SK-N-SH (cell line): ENCODE results near the gene CLRN3. TPM values are rescaled to one million over a fixed set of nuclear protein-coding genes. Genes with fewer than 3 reads are reported as not detected.

Source experiments
- CTCF ChIA-PET: fragments of 300-600, 350-600 bp; formaldehyde crosslinking; extraction: SDS; loops from one replicate; lab custom pipeline; 2021; lab: Yijun Ruan, JAX
- POLR2A ChIA-PET: fragments of 350-600 bp; sonication (Branson Sonifier 250); formaldehyde crosslinking; extraction: SDS; loops from one replicate; lab custom pipeline; 2020; ENCODE audit warnings: antibody characterized with exemption, inconsistent platforms; lab: Yijun Ruan, JAX
- DNase-seq: peaks from one replicate; pipeline ENCODE4 v3.0.0; 2012
- H2AFZ ChIP-seq: fragments of 200-600 bp; sonication (generic); 2 replicates; pipeline ENCODE4 v1.8.1; 2016; ENCODE audit warnings: antibody characterized with exemption, mild to moderate bottlenecking, low read depth
- H3F3A ChIP-seq: fragments of 200-600 bp; sonication (generic); replicated peaks from 2 replicates; pipeline ENCODE3; 2016; ENCODE audit warnings: antibody characterized with exemption, mild to moderate bottlenecking; ENCODE audit not compliant: insufficient read depth
- H3K27ac ChIP-seq, 2 experiments: fragments of 200-500 bp in 1 of 2; fragments of 200-600 bp in 1 of 2; sonication (Bioruptor generic) in 1 of 2; sonication (generic), shearing (Covaris generic) in 1 of 2; 2 replicates each; pipeline versions ENCODE4 v1.5.1 to v1.6.1; 2014 to 2016; ENCODE audit warnings: low read depth in 2 of 2, inconsistent platforms in 1 of 2, low read length in 1 of 2, mild to moderate bottlenecking in 1 of 2, mixed read lengths in 1 of 2
- H3K27me3 ChIP-seq: fragments of 200-600 bp; sonication (generic), shearing (Covaris generic); 2 replicates; pipeline ENCODE4 v1.6.1; 2016; ENCODE audit warnings: mixed run types; ENCODE audit not compliant: insufficient read depth
- H3K36me3 ChIP-seq, 2 experiments: fragments of 200-500 bp in 1 of 2; fragments of 200-600 bp in 1 of 2; sonication (Bioruptor generic) in 1 of 2; sonication (generic) in 1 of 2; replicated peaks in 1 of 2; 2 replicates each; pipeline versions ENCODE3 to v1.5.1; 2014 to 2016; ENCODE audit warnings: low read length in 1 of 2, mild to moderate bottlenecking in 1 of 2; ENCODE audit not compliant: insufficient read depth in 2 of 2, control insufficient read depth in 1 of 2
- H3K4me1 ChIP-seq, 2 experiments: fragments of 200-500 bp in 1 of 2; fragments of 200-600 bp in 1 of 2; sonication (Bioruptor generic) in 1 of 2; sonication (generic), shearing (Covaris generic) in 1 of 2; 2 replicates each; pipeline versions ENCODE4 v1.5.1 to v1.6.1; 2014 to 2016; ENCODE audit warnings: low read depth in 1 of 2, low read length in 1 of 2, mixed run types in 1 of 2; ENCODE audit not compliant: insufficient read depth in 2 of 2, control insufficient read depth in 1 of 2
- H3K4me2 ChIP-seq: fragments of 200-600 bp; sonication (generic), shearing (Covaris generic); 2 replicates; pipeline ENCODE4 v1.6.1; 2017; ENCODE audit warnings: mixed run types
- H3K4me3 ChIP-seq, 2 experiments: fragments of 200-500 bp in 1 of 2; fragments of 200-600 bp in 1 of 2; sonication (Bioruptor generic) in 1 of 2; sonication (generic), shearing (Covaris generic) in 1 of 2; 2 replicates each; pipeline versions ENCODE4 v1.5.1 to v1.8.1; 2014 to 2016; ENCODE audit warnings: low read depth in 2 of 2, inconsistent platforms in 1 of 2, low read length in 1 of 2, mild to moderate bottlenecking in 1 of 2, mixed read lengths in 1 of 2, moderate library complexity in 1 of 2
- H3K79me2 ChIP-seq: fragments of 200-600 bp; sonication (generic); 2 replicates; pipeline ENCODE4 v1.8.1; 2017; ENCODE audit warnings: mild to moderate bottlenecking; ENCODE audit not compliant: insufficient read depth
- H3K9ac ChIP-seq: fragments of 200-600 bp; sonication (generic); 2 replicates; pipeline ENCODE4 v1.6.1; 2017; ENCODE audit warnings: mixed run types
- H3K9me2 ChIP-seq: fragments of 200-600 bp; sonication (generic); 2 replicates; pipeline ENCODE4 v1.6.1; 2017; ENCODE audit warnings: mixed run types
- H3K9me3 ChIP-seq: fragments of 200-600 bp; sonication (generic); 2 replicates; pipeline ENCODE4 v1.6.1; 2017; ENCODE audit warnings: mixed run types, mild to moderate bottlenecking, moderate library complexity
- H4K20me1 ChIP-seq: fragments of 200-600 bp; sonication (generic); 2 replicates; pipeline ENCODE4 v1.6.1; 2017; ENCODE audit warnings: mild to moderate bottlenecking, mixed run types; ENCODE audit not compliant: insufficient read depth
- FOSL2 ChIP-seq: IDR thresholded peaks from 2 replicates; pipeline ENCODE4 v1.4.0; 2012; ENCODE audit warnings: low read depth, mild to moderate bottlenecking, moderate library complexity, borderline replicate concordance
- GABPA ChIP-seq: IDR thresholded peaks from 2 replicates; pipeline ENCODE4 v1.4.0; 2012; ENCODE audit warnings: low read depth, mild to moderate bottlenecking
- GATA2 ChIP-seq: sonication (generic); formaldehyde crosslinking; IDR thresholded peaks from 2 replicates; pipeline ENCODE4 v1.5.0; 2020; ENCODE audit warnings: mild to moderate bottlenecking, missing genetic modification reagents
- NRF1 ChIP-seq: IDR thresholded peaks from 2 replicates; pipeline ENCODE4 v1.6.1; 2012; ENCODE audit warnings: low read depth, mild to moderate bottlenecking, low read length
- POLR2AphosphoS5 ChIP-seq: IDR thresholded peaks from 2 replicates; pipeline ENCODE4 v1.6.1; 2012; ENCODE audit warnings: low read depth, low read length
- RAD21 ChIP-seq: IDR thresholded peaks from 2 replicates; pipeline ENCODE4 v1.6.1; 2012; ENCODE audit warnings: mild to moderate bottlenecking, low read length
- RXRA ChIP-seq: IDR thresholded peaks from 2 replicates; pipeline ENCODE4 v1.4.0; 2012; ENCODE audit warnings: low read depth, mild to moderate bottlenecking, borderline replicate concordance
- SMC3 ChIP-seq: IDR thresholded peaks from 2 replicates; pipeline ENCODE4 v1.6.1; 2012; ENCODE audit warnings: low read depth, low read length, improper control_type of control experiment
- TEAD4 ChIP-seq: IDR thresholded peaks from 2 replicates; pipeline ENCODE4 v1.4.0; 2012; ENCODE audit warnings: mild to moderate bottlenecking, borderline replicate concordance; ENCODE audit not compliant: insufficient read depth
- WGBS: methylation state at CpG from one replicate; pipeline ENCODE4 v1.1.6; 2017; ENCODE audit warnings: low lambda C conversion rate; 5-methylcytosine and 5-hydroxymethylcytosine counted together
- polyA plus RNA-seq, 3 experiments: library from polyadenylated mRNA; depleted of rRNA; stranded (reverse); fragments of >200 nt; gene quantifications; 2 replicates each; pipeline ENCODE4 v1.2.3, GENCODE V29; 2012
- TF ChIP-seq, protein P1 (sequence below): IDR thresholded peaks from 2 replicates; pipeline ENCODE4 v1.6.1; 2012; ENCODE audit warnings: mild to moderate bottlenecking, low read depth, low read length, moderate library complexity
- TF ChIP-seq, protein P2 (sequence below): fragments of 150-350 bp; IDR thresholded peaks from 2 replicates; pipeline ENCODE4 v1.6.1; 2017; ENCODE audit warnings: antibody characterized with exemption, low read length, low read depth, borderline replicate concordance

The CLRN3 gene
- polyA plus RNA-seq, 1 of the 3 experiments (the other 2 are of a cell fraction), result 0.25 TPM

GRCh38 chr10:127855591-127855881, 37.2 kb downstream of the CLRN3 start:
- no peak overlapping the region for H3K27ac ChIP-seq
- POLR2A ChIA-PET, result no interaction called here

DNA sequence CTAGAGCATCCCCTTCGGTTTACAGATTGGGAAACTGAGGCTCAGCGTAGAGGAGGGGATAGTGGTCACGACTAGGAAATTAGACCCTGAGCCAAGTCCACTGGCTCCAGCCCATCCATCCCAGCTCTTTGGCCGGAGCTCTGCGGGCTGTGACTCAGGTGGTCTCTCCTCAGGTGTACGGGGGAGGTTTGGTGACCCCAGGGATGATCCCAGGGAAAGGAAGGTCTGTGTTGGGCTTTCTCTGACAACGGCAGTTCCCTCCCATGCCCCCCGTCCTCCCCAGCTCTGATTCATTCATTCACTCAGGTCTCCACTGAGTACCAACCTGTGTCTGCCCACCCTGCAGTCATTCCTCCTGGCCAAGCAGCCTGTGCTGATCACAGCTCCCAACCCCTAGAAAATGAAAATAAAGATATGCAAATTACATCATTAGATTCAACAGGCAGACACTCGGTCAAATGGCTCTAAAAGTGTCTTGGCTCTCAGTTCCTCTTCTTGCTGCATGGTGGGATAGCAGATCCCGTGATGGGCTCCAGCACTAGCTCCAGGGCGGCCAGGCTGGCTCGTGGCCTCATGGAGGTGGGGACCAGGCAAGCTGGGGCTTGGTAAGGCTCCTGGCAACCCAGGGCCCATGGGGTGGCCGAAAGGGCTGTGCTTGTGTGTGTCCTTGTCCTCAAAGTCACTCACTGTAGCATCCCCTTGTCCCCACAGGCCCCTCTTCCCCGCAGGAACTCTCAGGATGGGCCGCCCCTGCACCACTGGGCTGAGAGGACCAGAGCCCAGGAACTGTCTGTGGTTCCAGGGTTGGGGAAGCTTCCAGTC, 37.8 kb downstream of the CLRN3 start:
- no peak overlapping the region for H2AFZ ChIP-seq

More at GRCh38 chr10:127855591-127855881, 37.2 kb downstream of the CLRN3 start:
- DNase-seq, result no peak
- TF ChIP-seq GATA2 (CRISPR knock-in tag) (no peak), FOSL2 (no peak), POLR2AphosphoS5 (no peak), RXRA (no peak), SMC3 (no peak), TEAD4 (no peak)
- TF ChIP-seq, protein P1, sequence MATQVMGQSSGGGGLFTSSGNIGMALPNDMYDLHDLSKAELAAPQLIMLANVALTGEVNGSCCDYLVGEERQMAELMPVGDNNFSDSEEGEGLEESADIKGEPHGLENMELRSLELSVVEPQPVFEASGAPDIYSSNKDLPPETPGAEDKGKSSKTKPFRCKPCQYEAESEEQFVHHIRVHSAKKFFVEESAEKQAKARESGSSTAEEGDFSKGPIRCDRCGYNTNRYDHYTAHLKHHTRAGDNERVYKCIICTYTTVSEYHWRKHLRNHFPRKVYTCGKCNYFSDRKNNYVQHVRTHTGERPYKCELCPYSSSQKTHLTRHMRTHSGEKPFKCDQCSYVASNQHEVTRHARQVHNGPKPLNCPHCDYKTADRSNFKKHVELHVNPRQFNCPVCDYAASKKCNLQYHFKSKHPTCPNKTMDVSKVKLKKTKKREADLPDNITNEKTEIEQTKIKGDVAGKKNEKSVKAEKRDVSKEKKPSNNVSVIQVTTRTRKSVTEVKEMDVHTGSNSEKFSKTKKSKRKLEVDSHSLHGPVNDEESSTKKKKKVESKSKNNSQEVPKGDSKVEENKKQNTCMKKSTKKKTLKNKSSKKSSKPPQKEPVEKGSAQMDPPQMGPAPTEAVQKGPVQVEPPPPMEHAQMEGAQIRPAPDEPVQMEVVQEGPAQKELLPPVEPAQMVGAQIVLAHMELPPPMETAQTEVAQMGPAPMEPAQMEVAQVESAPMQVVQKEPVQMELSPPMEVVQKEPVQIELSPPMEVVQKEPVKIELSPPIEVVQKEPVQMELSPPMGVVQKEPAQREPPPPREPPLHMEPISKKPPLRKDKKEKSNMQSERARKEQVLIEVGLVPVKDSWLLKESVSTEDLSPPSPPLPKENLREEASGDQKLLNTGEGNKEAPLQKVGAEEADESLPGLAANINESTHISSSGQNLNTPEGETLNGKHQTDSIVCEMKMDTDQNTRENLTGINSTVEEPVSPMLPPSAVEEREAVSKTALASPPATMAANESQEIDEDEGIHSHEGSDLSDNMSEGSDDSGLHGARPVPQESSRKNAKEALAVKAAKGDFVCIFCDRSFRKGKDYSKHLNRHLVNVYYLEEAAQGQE, result no peak
- TF ChIP-seq, protein P2, sequence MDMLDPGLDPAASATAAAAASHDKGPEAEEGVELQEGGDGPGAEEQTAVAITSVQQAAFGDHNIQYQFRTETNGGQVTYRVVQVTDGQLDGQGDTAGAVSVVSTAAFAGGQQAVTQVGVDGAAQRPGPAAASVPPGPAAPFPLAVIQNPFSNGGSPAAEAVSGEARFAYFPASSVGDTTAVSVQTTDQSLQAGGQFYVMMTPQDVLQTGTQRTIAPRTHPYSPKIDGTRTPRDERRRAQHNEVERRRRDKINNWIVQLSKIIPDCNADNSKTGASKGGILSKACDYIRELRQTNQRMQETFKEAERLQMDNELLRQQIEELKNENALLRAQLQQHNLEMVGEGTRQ, result no peak
- Histone ChIP-seq H3K4me2 (no peak overlapping the region), H3K9ac (no peak overlapping the region), H3F3A (no peaks in the 10 kb centered on the region), H3K79me2 (no peaks in the 10 kb centered on the region), H2AFZ (no peak overlapping the region), H3K4me3 (no peak overlapping the region), H3K9me2 (no peaks in the 10 kb centered on the region), H4K20me1 (no peaks in the 10 kb centered on the region), H3K4me1 (no peaks in the 10 kb centered on the region; a peak in 1 of 4 replicates), H3K36me3 (no peaks in the 10 kb centered on the region), H3K9me3 (no peaks in the 10 kb centered on the region), H3K27me3 (no peaks in the 10 kb centered on the region)
- 36% methylated on average over 2 of the region's 2 CpGs for WGBS
- CTCF ChIA-PET, result interaction anchor here (1.7 to 2.6 kb wide), 4 partner anchors 16 to 214 kb away, joined by 5 to 17 read pairs (median 13); no protein-coding TSS in a partner anchor

More for the DNA sequence above, 37.8 kb downstream of the CLRN3 start:
- ChIA-PET CTCF (interaction anchor here (0.7 to 7.5 kb wide), 60 partner anchors 9 to 1921 kb away, joined by 3 to 98 read pairs (median 6); partner anchors contain the start of gene PTPRE), POLR2A (interaction anchor here (1.0 kb wide), 1 partner anchor 139 kb away, joined by 5 read pairs; no protein-coding TSS in a partner anchor)
- H3K79me2 ChIP-seq, result no peaks in the 10 kb centered on the region
- H3K9me3 ChIP-seq, result no peaks in the 10 kb centered on the region
- no peak overlapping the region for H3K4me2 ChIP-seq
- no peaks in the 10 kb centered on the region for H3K9me2 ChIP-seq
- H3K27ac ChIP-seq, result no peak overlapping the region
- no peaks in the 10 kb centered on the region for H3F3A ChIP-seq
- no peak overlapping the region for H3K4me3 ChIP-seq
- no peaks in the 10 kb centered on the region for H4K20me1 ChIP-seq
- DNase-seq, result no peak
- H3K9ac ChIP-seq, result no peak overlapping the region
- TF ChIP-seq, protein P1, result no peak
- TF ChIP-seq FOSL2, result no peak
- TF ChIP-seq GABPA, result no peak
- TF ChIP-seq RAD21, result no peak
- TF ChIP-seq SMC3, result no peak
- TF ChIP-seq NRF1, result no peak
- 47% methylated on average over 13 of the region's 15 CpGs for WGBS
- H3K27me3 ChIP-seq, result no peaks in the 10 kb centered on the region
- no peaks in the 10 kb centered on the region; a peak in 1 of 4 replicates for H3K4me1 ChIP-seq
- no peaks in the 10 kb centered on the region for H3K36me3 ChIP-seq
